HUES6 (cell line): ENCODE results near the gene VPS13D.

Experiments used
- H3K27ac ChIP-seq: 2 replicates; pipeline ENCODE4 v1.7.0; 2013; ENCODE audit warnings: low read depth, mild to moderate bottlenecking, low read length, inconsistent platforms
- H3K27me3 ChIP-seq: 2 replicates; pipeline ENCODE4 v1.6.1; 2013; ENCODE audit warnings: low read length; ENCODE audit not compliant: control insufficient read depth, insufficient read depth
- H3K36me3 ChIP-seq: 2 replicates; pipeline ENCODE4 v1.6.1; 2013; ENCODE audit warnings: low read length; ENCODE audit not compliant: control insufficient read depth, insufficient read depth
- H3K4me1 ChIP-seq: 2 replicates; pipeline ENCODE4 v1.6.1; 2013; ENCODE audit warnings: low read length; ENCODE audit not compliant: control insufficient read depth, insufficient read depth
- H3K4me3 ChIP-seq: 2 replicates; pipeline ENCODE4 v1.5.1; 2013; ENCODE audit warnings: low read depth, low read length
- H3K9ac ChIP-seq: one replicate; pipeline ENCODE4 v1.6.1; 2013; ENCODE audit warnings: mild to moderate bottlenecking, low read length
- H3K9me3 ChIP-seq: 2 replicates; pipeline ENCODE4 v1.6.1; 2013; ENCODE audit warnings: low read depth, low read length; ENCODE audit not compliant: control insufficient read depth, insufficient read depth

The VPS13D gene

DNA sequence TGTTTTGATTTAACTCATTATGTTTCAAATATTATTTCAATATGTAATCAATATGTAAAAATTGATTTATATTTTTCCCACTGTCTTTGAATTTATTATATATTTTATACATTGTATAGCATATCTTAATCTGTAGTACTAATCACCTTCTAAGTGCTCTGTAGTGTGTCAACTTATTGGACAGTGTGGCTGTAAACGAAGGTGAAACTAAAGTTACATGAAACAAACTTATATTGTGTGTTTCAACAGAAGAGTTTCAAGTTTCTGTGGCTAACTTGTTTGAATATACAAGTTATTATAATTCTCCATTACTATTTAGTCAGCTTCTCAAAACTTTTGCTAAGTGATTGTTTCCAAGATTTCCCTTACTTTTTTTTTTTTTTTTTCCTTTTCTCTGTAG is 212.4 kb downstream of the VPS13D start:
- Histone ChIP-seq H3K4me1 (no peaks in the 10 kb centered on the region), H3K36me3 (no peaks in the 10 kb centered on the region; the same call in 1 of the 2 replicates), H3K27ac (no peak overlapping the region), H3K9ac (no peak overlapping the region), H3K9me3 (no peaks in the 10 kb centered on the region), H3K4me3 (no peak overlapping the region), H3K27me3 (no peaks in the 10 kb centered on the region)

DNA sequence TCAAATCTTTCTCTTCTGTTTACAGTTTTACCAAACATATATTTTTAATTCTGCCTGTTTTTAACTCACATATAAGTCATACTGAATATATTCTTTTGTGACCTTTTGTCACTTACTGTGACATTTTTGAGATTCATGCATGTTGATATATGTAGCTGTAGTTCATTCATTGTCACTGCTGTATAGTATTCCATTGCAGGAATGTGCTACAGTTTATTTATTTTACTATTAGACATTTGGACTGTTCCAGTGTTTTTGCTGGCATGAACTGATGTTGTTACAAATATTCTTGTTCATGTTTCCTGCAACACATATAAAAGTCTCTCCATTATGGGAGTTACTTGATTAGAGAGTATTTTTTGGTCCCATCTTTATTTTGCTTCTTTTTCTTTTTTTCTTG is 213.3 kb downstream of the VPS13D start:
- no peaks in the 10 kb centered on the region for H3K27me3 ChIP-seq
- no peaks in the 10 kb centered on the region for H3K9me3 ChIP-seq
- no peaks in the 10 kb centered on the region for H3K4me1 ChIP-seq
- H3K4me3 ChIP-seq, result no peak overlapping the region
- no peak overlapping the region for H3K9ac ChIP-seq
- no peaks in the 10 kb centered on the region; the same call in 1 of the 2 replicates for H3K36me3 ChIP-seq
- no peak overlapping the region for H3K27ac ChIP-seq

DNA sequence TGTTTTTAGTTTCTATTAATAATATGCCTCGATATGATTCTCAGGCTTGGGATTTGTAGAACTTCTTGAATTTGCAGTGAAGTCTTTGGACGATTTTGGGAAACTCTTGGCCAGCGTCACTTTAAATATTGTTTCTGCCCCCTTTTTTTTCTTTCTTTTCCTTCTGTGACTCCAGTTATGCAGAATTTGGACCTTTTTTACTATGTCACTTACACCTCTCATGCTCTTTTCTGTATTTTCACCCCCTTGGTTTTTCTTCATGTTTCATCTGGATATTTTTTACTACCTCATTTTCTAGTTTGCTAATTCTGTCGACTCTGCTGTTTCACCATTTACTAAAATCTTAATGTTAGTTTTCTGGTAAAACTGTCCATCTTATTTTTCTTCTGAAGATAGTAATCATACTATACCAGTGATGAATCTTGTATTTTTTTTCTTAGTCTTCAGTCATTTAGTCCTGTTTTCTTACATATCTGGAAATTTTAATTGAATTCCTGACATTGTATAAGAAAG is 214.6 kb downstream of the VPS13D start:
- H3K4me1 ChIP-seq, result no peaks in the 10 kb centered on the region

DNA sequence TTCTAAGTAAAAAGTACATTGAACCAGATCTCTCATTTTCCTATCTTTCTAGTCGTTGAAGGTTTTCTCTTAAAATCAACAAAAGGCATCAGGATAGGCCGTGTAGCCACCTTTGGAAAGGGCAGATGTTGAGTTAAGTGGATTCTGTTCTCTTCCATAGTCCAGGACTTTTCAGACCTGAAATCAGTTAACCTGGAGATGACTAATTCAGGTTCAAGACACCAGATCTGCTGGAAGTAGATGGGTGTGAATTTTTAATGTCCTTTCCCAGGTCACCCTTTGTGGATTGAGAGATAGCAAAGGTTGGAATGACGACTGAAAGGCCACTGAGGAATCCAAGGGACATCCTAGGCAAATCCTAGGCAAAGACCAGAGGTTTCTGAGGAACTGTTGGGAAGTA is 215.4 kb downstream of the VPS13D start:
- H3K27ac ChIP-seq, result no peak overlapping the region
- no peak overlapping the region for H3K9ac ChIP-seq
- no peaks in the 10 kb centered on the region for H3K9me3 ChIP-seq
- no peak overlapping the region for H3K4me3 ChIP-seq
- no peaks in the 10 kb centered on the region for H3K27me3 ChIP-seq
- no peaks in the 10 kb centered on the region for H3K4me1 ChIP-seq
- H3K36me3 ChIP-seq, result no peaks in the 10 kb centered on the region

More for the DNA sequence above, 214.6 kb downstream of the VPS13D start:
- H3K36me3 ChIP-seq, result no peaks in the 10 kb centered on the region
- no peaks in the 10 kb centered on the region for H3K9me3 ChIP-seq
- no peak overlapping the region for H3K27ac ChIP-seq
- H3K4me3 ChIP-seq, result no peak overlapping the region
- H3K27me3 ChIP-seq, result no peaks in the 10 kb centered on the region
- no peak overlapping the region for H3K9ac ChIP-seq

DNA sequence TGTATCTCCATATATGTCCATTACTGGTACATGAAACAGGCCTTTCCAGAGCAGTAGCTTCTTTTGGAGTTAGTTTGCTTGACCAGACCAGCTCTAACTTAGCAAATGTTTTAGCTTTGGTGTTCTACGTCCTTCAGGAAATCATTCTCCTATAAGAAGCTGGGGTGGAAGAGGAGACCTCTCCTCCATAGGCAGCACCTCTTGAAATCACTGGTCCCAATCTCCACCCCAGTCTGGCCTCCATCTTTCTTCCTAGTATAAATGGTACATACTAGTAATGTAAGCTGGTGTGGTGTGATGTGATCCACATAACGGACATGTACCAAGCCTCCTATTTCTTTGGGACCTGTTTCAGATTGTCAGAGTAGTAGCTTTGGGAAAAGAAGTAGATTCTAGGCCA is 216.8 kb downstream of the VPS13D start:
- Histone ChIP-seq H3K9ac (no peak overlapping the region), H3K4me1 (no peaks in the 10 kb centered on the region), H3K36me3 (no peaks in the 10 kb centered on the region), H3K27ac (no peak overlapping the region), H3K27me3 (no peaks in the 10 kb centered on the region), H3K4me3 (no peak overlapping the region), H3K9me3 (no peaks in the 10 kb centered on the region)

DNA sequence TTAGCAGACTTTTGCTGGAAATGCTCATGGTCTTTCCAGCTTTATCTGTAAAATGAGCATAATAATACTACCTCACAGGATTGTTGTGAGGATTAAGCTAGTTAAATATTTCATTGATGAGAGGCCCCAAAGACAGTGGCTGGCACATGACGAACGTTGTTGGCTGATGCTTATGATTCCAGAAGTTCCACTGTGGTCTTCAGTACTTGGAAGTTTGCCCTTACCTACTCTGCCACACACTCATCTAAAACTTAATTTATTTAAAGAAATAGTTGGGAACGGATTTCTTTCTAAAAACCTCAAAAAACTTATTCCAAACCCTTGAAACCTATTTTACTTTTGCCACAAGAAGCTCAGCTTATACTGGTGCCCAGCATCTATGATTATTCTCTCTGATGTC is 217.5 kb downstream of the VPS13D start:
- no peaks in the 10 kb centered on the region for H3K27me3 ChIP-seq
- no peaks in the 10 kb centered on the region for H3K4me1 ChIP-seq
- no peak overlapping the region for H3K9ac ChIP-seq
- no peak overlapping the region for H3K27ac ChIP-seq
- no peak overlapping the region for H3K4me3 ChIP-seq
- no peaks in the 10 kb centered on the region for H3K9me3 ChIP-seq
- H3K36me3 ChIP-seq, result no peaks in the 10 kb centered on the region

DNA sequence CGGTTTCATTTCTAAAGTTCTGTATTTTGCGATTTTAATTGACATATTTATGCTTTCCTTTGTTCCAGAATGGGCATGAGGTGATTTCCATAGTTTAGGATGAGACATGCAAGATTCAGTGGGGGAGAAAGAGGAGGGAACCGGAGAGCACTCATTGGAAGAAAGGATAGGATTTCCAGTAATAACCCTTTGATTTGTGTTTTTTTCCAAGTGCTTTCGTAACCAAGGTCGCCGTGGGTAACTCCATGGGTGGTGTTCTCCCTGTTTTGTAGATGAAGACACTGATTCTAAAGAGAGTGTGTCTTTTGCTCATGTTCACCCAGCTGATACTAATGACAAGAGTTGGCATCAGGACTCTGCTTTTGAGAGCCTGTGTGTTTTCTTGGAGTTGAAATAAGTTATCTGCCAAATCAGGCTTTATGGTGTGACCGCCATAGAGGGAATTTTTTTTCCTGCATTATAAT is 218.1 kb downstream of the VPS13D start:
- Histone ChIP-seq H3K4me3 (no peak overlapping the region), H3K9me3 (no peaks in the 10 kb centered on the region), H3K36me3 (no peaks in the 10 kb centered on the region), H3K4me1 (no peaks in the 10 kb centered on the region), H3K27ac (no peak overlapping the region), H3K27me3 (no peaks in the 10 kb centered on the region), H3K9ac (no peak overlapping the region)

DNA sequence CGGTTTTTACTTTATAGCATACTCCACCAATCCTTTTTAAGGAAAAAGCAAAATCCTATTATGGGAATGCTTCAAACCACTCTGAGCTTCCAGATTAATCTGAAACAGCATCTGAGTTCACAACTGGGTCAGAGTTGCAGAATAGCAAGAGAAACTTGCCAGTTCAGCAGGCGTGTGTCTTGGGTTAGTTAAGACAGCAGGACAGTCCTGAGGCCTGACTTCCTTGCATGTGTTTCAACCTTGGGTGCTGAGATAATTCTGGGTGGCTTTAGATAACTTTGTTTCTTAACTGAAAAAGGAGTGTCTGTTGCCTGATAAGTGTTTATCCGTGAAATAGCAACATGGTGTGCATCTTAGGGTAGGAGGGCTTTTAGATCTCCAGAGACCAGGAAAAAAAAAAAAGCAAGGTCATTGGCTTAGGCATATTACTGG is 218.9 kb downstream of the VPS13D start:
- Histone ChIP-seq H3K9ac (no peak overlapping the region), H3K27ac (no peak overlapping the region), H3K9me3 (no peaks in the 10 kb centered on the region), H3K27me3 (no peaks in the 10 kb centered on the region), H3K4me1 (peaks cover 5% of the 10 kb centered on the region), H3K36me3 (no peaks in the 10 kb centered on the region), H3K4me3 (no peak overlapping the region)

DNA sequence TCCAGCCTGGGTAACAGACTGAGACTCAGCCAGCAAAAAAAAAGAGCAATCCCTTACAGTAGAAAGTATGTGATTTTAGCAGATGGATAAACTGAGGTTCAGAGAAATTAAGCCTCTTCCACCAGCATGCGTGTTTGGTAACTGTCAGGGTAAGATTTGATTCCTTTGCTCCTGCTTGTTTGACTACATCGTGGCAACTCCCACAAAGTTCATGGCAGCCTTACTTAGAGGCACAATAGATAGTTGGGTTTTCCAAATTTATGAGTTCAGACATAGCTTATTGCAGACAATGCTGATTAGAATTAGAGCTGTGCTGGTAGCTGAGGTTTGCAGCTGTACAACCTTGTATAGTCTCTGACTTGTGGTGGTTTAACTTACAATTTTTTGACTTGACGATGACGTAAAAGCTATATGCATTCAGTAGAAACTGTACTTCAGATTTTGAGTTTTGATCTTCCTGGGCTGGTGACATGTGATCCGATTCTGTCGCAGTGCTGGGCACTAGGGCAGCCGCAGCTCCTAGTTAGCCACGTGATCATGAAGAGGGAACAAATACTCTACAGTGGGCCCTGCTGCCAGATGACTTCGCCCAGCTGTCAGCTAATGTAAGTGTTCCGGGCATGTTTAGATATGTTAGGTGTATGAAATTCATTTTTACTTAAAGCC is 220.4 kb downstream of the VPS13D start:
- H3K27ac ChIP-seq, result no peak overlapping the region
- H3K27me3 ChIP-seq, result no peaks in the 10 kb centered on the region
- no peaks in the 10 kb centered on the region for H3K9me3 ChIP-seq
- H3K4me3 ChIP-seq, result no peak overlapping the region
- no peaks in the 10 kb centered on the region for H3K36me3 ChIP-seq
- H3K9ac ChIP-seq, result no peak overlapping the region
- peaks cover 14% of the 10 kb centered on the region for H3K4me1 ChIP-seq

DNA sequence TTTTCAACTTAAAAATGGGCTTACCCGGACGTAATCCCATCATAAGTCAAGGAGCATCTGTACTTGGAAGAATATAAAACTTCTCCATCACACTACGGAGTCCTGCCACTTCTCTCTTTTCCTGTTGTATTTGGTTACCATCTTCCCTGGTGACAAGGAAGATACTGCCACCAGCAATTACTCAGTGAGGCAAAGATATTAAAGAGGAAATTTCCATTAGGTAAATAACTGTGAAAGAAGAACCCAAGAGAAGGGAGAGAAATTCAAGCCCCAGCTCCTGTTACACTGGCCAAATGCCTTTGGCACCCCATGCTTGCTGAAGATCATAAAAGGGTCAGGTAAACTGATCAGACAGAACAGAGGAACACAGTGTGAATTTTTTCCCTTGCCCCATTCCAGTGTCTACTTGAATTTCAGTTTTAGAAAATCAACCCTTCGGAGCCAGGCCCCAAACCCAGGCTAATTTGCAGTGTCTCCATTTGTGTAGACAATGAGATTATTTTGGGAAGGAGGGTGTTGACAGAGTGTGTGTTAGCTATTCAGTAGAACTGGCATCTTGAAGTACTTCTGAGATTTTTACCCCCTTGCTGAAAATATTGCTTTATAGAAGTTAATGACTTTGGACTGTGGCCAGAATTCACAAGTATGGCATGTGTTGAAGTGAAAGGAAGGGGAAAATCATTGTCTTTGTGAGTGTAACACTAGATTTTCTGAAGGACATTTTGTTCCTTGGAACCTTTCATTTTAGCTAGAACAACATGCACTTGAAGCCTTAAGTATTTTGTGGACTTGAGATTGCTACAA is 221.1 kb downstream of the VPS13D start:
- Histone ChIP-seq H3K4me1 (peaks cover 14% of the 10 kb centered on the region), H3K27ac (no peak overlapping the region)

DNA sequence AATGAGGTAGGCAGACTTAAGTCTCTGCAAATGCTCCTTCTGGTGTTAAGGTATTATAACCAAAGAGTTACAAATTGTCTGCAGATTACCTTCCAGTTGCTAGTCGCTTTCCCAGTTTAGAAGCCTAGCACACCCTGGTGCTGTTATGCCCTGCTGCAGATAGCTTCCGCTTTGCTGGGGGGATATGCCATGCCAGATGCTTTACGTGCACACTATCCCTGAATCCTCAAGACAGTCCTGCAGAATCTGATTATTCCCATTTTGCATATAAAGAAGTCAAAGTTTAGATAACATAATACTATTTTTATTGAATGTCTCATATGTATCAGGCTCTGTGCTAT is 221.7 kb downstream of the VPS13D start:
- Histone ChIP-seq H3K27ac (no peak overlapping the region), H3K4me3 (no peak overlapping the region), H3K27me3 (no peaks in the 10 kb centered on the region), H3K9ac (no peak overlapping the region), H3K9me3 (no peaks in the 10 kb centered on the region), H3K36me3 (0 out of 2 replicates have a peak, but pooled peaks cover 3% of the 10 kb centered on the region), H3K4me1 (peaks cover 14% of the 10 kb centered on the region)

More for the DNA sequence above, 221.1 kb downstream of the VPS13D start:
- 0 out of 2 replicates have a peak, but pooled peaks cover 2% of the 10 kb centered on the region for H3K36me3 ChIP-seq
- no peak overlapping the region for H3K4me3 ChIP-seq
- H3K27me3 ChIP-seq, result no peaks in the 10 kb centered on the region
- no peak overlapping the region for H3K9ac ChIP-seq
- no peaks in the 10 kb centered on the region for H3K9me3 ChIP-seq
